Small intestine (tissue), 7 donors: ENCODE measurements around the gene SCGB1D4. TPM values are rescaled to one million over a fixed set of nuclear protein-coding genes. Genes with fewer than 3 reads are reported as not detected.

Experiments
- DNase-seq, 2 donors: peaks; one replicate each; pipeline versions ENCODE4 v3.0.0 to v3.0.0-alpha.2; 2013
- FAIRE-seq: peaks from 2 replicates; lab custom pipeline; 2012; peaks lifted over from hg19 to GRCh38; lab: Jason Lieb, UNC
- H3K27ac ChIP-seq, 3 donors: one replicate each; pipeline ENCODE4 v1.5.1; 2013; ENCODE audit warnings: low read length in 2 of 3, mild to moderate bottlenecking in 2 of 3, control low read depth in 1 of 3, inconsistent platforms in 1 of 3, low read depth in 1 of 3, moderate library complexity in 1 of 3
- H3K27me3 ChIP-seq, 3 donors: one replicate each; pipeline ENCODE4 v1.6.1; 2013; ENCODE audit warnings: low read length in 3 of 3, inconsistent platforms in 1 of 3; ENCODE audit not compliant: control insufficient read depth in 3 of 3, insufficient read depth in 3 of 3
- H3K36me3 ChIP-seq, 3 donors: one replicate each; pipeline ENCODE4 v1.6.1; 2013; ENCODE audit warnings: low read length in 3 of 3, inconsistent platforms in 1 of 3, low read depth in 1 of 3, mild to moderate bottlenecking in 1 of 3, moderate library complexity in 1 of 3; ENCODE audit not compliant: control insufficient read depth in 3 of 3, insufficient read depth in 2 of 3
- H3K4me1 ChIP-seq, 3 donors: one replicate each; pipeline ENCODE4 v1.6.1; 2013; ENCODE audit warnings: low read length in 2 of 3, inconsistent platforms in 1 of 3, low read depth in 1 of 3, mild to moderate bottlenecking in 1 of 3, moderate library complexity in 1 of 3; ENCODE audit not compliant: control insufficient read depth in 3 of 3, insufficient read depth in 2 of 3
- H3K4me3 ChIP-seq, 3 donors: one replicate each; pipeline ENCODE4 v1.5.1; 2013; ENCODE audit warnings: low read length in 3 of 3, control low read depth in 1 of 3, inconsistent platforms in 1 of 3, low read depth in 1 of 3, mild to moderate bottlenecking in 1 of 3, moderate library complexity in 1 of 3
- H3K9me3 ChIP-seq, 2 donors: one replicate each; pipeline ENCODE4 v1.6.1; 2013; ENCODE audit warnings: low read depth in 1 of 2, low read length in 1 of 2; ENCODE audit not compliant: control insufficient read depth in 2 of 2, insufficient read depth in 1 of 2
- WGBS, 3 donors: extraction: QIAGEN DNeasy Blood & Tissue Kit; methylation state at CpG; one replicate each; pipeline ENCODE4 v1.1.7; 2013; 5-methylcytosine and 5-hydroxymethylcytosine counted together
- polyA plus RNA-seq, 4 donors: library from polyadenylated mRNA; stranded (reverse) in 3 of 4; unstranded in 1 of 4; fragments of 200-250 nt in 3 of 4; fragments of 120-200 nt in 1 of 4; gene quantifications; one replicate each; pipeline versions ENCODE4 v1.2.1 to v1.2.3, GENCODE V29; 2013
- donor health status: healthy with polysubstance abuse.
- donor health status: control.
- donor health status: control.
- donor health status: Bipolar disorder and iron deficiency.
- donor health status: healthy.

The SCGB1D4 gene
- polyA plus RNA-seq, 4 donors = not detected

GRCh38 chr11:62269654-62270278 is 29.1 kb downstream of the SCGB1D4 start, which contains the start of gene SCGB2A2:
Gene SCGB2A2, plus strand, starts transcription at chr11:62270158. Its CDS starts 59 bp downstream, at chr11:62270217.
- 63 to 75% (median 70%) methylated on average over 10 of the region's 10 CpGs for WGBS, 3 donors
- no peaks in the 10 kb centered on the region for H3K4me1 ChIP-seq
- no peaks in the 10 kb centered on the region for H3K36me3 ChIP-seq
- no peak for DNase-seq
- no peak for FAIRE-seq
- peaks cover 0 to 5% (median 4%) of the 10 kb centered on the region in 3 donors for H3K27me3 ChIP-seq
- H3K9me3 ChIP-seq = no peaks in the 10 kb centered on the region
- no peak within 1 kb of the TSS for H3K27ac ChIP-seq
- H3K4me3 ChIP-seq = no peak within 1 kb of the TSS

GRCh38 chr11:62267576-62267975 is 31.3 kb downstream of the SCGB1D4 start:
- H3K4me3 ChIP-seq = no peak overlapping the region
- no peaks in the 10 kb centered on the region for H3K9me3 ChIP-seq
- FAIRE-seq = no peak
- 58 to 77% (median 60%) methylated on average over 3 of the region's 3 CpGs for WGBS, 3 donors
- H3K27me3 ChIP-seq = peaks cover 0 to 5% (median 4%) of the 10 kb centered on the region in 3 donors
- no peaks in the 10 kb centered on the region for H3K4me1 ChIP-seq
- no peak for DNase-seq
- H3K27ac ChIP-seq = no peak overlapping the region
- H3K36me3 ChIP-seq = no peaks in the 10 kb centered on the region

DNA sequence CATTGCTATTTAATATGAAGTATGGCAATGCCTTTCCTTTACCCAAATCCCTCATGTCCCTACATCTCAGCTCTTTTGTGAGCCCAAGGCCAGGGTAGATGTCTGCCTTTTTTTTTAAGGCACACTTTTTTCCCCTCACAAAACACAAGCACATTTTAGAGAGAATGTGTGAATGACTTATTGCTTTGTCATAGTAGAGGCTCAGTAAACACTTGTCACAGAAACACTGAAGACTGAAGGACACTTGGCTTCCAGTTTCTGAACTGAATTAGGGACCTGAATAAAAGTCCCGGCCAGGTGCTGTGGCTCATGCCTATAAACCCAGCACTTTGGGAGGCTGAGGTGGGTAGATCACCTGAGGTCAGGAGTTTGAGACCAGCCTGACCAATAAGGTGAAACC is 31.8 kb downstream of the SCGB1D4 start:
- Histone ChIP-seq H3K27ac (no peak overlapping the region), H3K9me3 (no peaks in the 10 kb centered on the region), H3K4me1 (no peaks in the 10 kb centered on the region), H3K36me3 (no peaks in the 10 kb centered on the region), H3K27me3 (peaks cover 0 to 5% (median 4%) of the 10 kb centered on the region in 3 donors), H3K4me3 (no peak overlapping the region)
- 85 to 86% (median 85%) methylated on average over 1 of the region's 1 CpG for WGBS, 3 donors
- FAIRE-seq (no peak), DNase-seq (no peak)

GRCh38 chr11:62266558-62266957 is 32.3 kb downstream of the SCGB1D4 start:
- WGBS, 3 donors = 59 to 68% (median 66%) methylated on average over 4 of the region's 4 CpGs
- Histone ChIP-seq H3K4me1 (no peaks in the 10 kb centered on the region), H3K36me3 (no peaks in the 10 kb centered on the region), H3K4me3 (no peak overlapping the region), H3K27ac (no peak overlapping the region), H3K9me3 (no peaks in the 10 kb centered on the region), H3K27me3 (peaks cover 0 to 5% (median 4%) of the 10 kb centered on the region in 3 donors)
- FAIRE-seq (no peak), DNase-seq (no peak)

GRCh38 chr11:62264004-62264403 is 34.9 kb downstream of the SCGB1D4 start:
- Histone ChIP-seq H3K4me1 (no peaks in the 10 kb centered on the region), H3K4me3 (no peak overlapping the region), H3K36me3 (no peaks in the 10 kb centered on the region), H3K27ac (no peak overlapping the region), H3K9me3 (no peaks in the 10 kb centered on the region), H3K27me3 (peaks cover 0 to 5% (median 0%) of the 10 kb centered on the region in 3 donors)
- WGBS, 3 donors = 87 to 90% (median 88%) methylated on average over 1 of the region's 1 CpG
- FAIRE-seq (no peak), DNase-seq (no peak)

DNA sequence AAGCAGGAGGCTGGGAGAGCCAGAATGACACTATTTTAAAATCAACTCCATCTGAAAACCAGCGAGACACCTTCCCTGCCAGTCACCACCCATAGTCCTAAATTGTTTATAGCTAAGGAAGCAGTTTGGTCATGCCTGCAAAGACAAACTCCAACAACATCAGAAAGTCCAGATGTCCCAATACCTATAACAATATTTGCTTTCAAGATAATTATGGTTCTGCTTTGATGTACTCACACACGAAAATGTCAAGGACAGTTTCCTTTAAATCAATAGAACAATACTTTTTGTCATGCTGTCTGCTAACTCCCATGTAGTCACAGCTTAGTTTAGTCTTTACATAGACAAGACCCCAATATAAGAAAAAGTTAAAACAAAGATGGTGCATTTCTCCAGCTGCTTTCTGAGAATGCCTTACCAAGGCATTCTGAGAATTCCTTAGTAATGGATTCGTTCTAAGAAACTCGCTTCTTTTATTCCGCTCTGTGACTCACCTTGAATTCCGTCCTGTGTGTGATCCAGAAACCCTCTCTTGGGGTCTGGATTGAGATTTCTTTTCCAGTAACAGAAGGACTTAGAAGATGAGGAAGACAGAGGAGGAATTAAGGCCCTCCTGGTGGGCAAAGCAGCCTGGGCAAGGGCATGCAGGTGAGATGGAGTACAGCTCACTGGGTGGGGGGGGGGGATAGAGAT is 38.5 kb downstream of the SCGB1D4 start:
- Histone ChIP-seq H3K4me3 (no peak overlapping the region), H3K27ac (no peak overlapping the region), H3K4me1 (no peaks in the 10 kb centered on the region), H3K36me3 (no peaks in the 10 kb centered on the region), H3K27me3 (peaks cover 0 to under 1% (median 0%) of the 10 kb centered on the region in 3 donors), H3K9me3 (no peaks in the 10 kb centered on the region)
- no peak for FAIRE-seq
- 61 to 71% (median 62%) methylated on average over 6 of the region's 6 CpGs for WGBS, 3 donors
- DNase-seq = no peak

GRCh38 chr11:62256281-62256680 is 42.6 kb downstream of the SCGB1D4 start:
- Histone ChIP-seq H3K36me3 (no peaks in the 10 kb centered on the region), H3K4me3 (no peak overlapping the region), H3K9me3 (peaks cover 2 to 24% of the 10 kb centered on the region in 2 donors), H3K4me1 (no peaks in the 10 kb centered on the region), H3K27me3 (no peaks in the 10 kb centered on the region), H3K27ac (no peak overlapping the region)
- DNase-seq (no peak), FAIRE-seq (no peak)
- 72 to 89% (median 86%) methylated on average over 2 of the region's 2 CpGs for WGBS, 3 donors

GRCh38 chr11:62253999-62254542 is 44.8 kb downstream of the SCGB1D4 start:
- H3K36me3 ChIP-seq = no peaks in the 10 kb centered on the region
- H3K4me1 ChIP-seq = no peaks in the 10 kb centered on the region
- H3K9me3 ChIP-seq = peaks cover 4 to 28% of the 10 kb centered on the region in 2 donors
- FAIRE-seq (no peak), DNase-seq (no peak)
- 52 to 72% (median 60%) methylated on average over 3 of the region's 3 CpGs for WGBS, 3 donors
- no peak overlapping the region for H3K4me3 ChIP-seq
- peaks cover 0 to 3% (median 0%) of the 10 kb centered on the region in 3 donors for H3K27me3 ChIP-seq
- no peak overlapping the region for H3K27ac ChIP-seq
